HEK293 (cell line): ENCODE data around the gene RASSF10.

Source experiments
- CTCF ChIP-seq: fragments of 450-650 bp; formaldehyde crosslinking; IDR thresholded peaks from 2 replicates; pipeline ENCODE4 v1.5.1; 2016; ENCODE audit warnings: missing biosample characterization, missing genetic modification characterization
- GFI1B ChIP-seq: fragments of 450-650 bp; formaldehyde crosslinking; IDR thresholded peaks from 2 replicates; pipeline ENCODE4 v1.5.1; 2016; ENCODE audit warnings: missing biosample characterization, missing genetic modification characterization
- INSM2 ChIP-seq: fragments of 450-650 bp; formaldehyde crosslinking; IDR thresholded peaks from 2 replicates; pipeline ENCODE4 v1.5.1; 2016; ENCODE audit warnings: missing biosample characterization, missing genetic modification characterization
- PRDM4 ChIP-seq: fragments of 450-650 bp; formaldehyde crosslinking; IDR thresholded peaks from 2 replicates; pipeline ENCODE4 v1.5.1; 2017; ENCODE audit warnings: missing biosample characterization, missing genetic modification characterization
- SP7 ChIP-seq: fragments of 450-650 bp; formaldehyde crosslinking; IDR thresholded peaks from 2 replicates; pipeline ENCODE4 v1.5.1; 2016; ENCODE audit warnings: missing biosample characterization, missing genetic modification characterization
- TSHZ1 ChIP-seq: fragments of 450-650 bp; formaldehyde crosslinking; IDR thresholded peaks from 2 replicates; pipeline ENCODE4 v1.5.1; 2016; ENCODE audit warnings: missing biosample characterization, missing genetic modification characterization, borderline replicate concordance
- ZNF221 ChIP-seq: fragments of 450-650 bp; formaldehyde crosslinking; IDR thresholded peaks from 2 replicates; pipeline ENCODE4 v1.5.1; 2017; ENCODE audit warnings: missing biosample characterization, missing genetic modification characterization, borderline replicate concordance
- ZNF394 ChIP-seq: fragments of 450-650 bp; formaldehyde crosslinking; IDR thresholded peaks from 2 replicates; pipeline ENCODE4 v1.5.1; 2016; ENCODE audit warnings: missing biosample characterization, missing genetic modification characterization, mild to moderate bottlenecking, moderate library complexity, borderline replicate concordance
- ZNF558 ChIP-seq: fragments of 450-650 bp; formaldehyde crosslinking; IDR thresholded peaks from 2 replicates; pipeline ENCODE4 v1.5.1; 2016; ENCODE audit warnings: missing biosample characterization, missing genetic modification characterization
- ZNF654 ChIP-seq: fragments of 450-650 bp; formaldehyde crosslinking; IDR thresholded peaks from 2 replicates; pipeline ENCODE4 v1.5.1; 2016; ENCODE audit warnings: low read depth, missing biosample characterization, missing genetic modification characterization
- ZNF777 ChIP-seq: fragments of 450-650 bp; formaldehyde crosslinking; IDR thresholded peaks from 2 replicates; pipeline ENCODE4 v1.5.1; 2017; ENCODE audit warnings: missing biosample characterization, missing genetic modification characterization, borderline replicate concordance

GRCh38 chr11:13011466-13012055 lies 2.4 kb downstream of the RASSF10 start:
- TF ChIP-seq INSM2 (tag by site-specific recombination) (no peak), ZNF394 (no peak), CTCF (tag by site-specific recombination) (no peak), ZNF558 (no peak), TSHZ1 (no peak), GFI1B (no peak), ZNF777 (no peak), ZNF654 (tag by site-specific recombination) (no peak), ZNF221 (tag by site-specific recombination) (no peak), PRDM4 (no peak), SP7 (tag by site-specific recombination) (no peak)
